GM13976 (cell line): ENCODE results near the gene LHFPL6.

Experiments
- DNase-seq: peaks from one replicate; pipeline ENCODE4 v3.0.0; 2012; ENCODE audit warnings: low spot score
- in situ Hi-C: fragments of 300-500 bp; cut with MboI; formaldehyde crosslinking; loops from one replicate; pipeline ENCODE4 v1.12.0; 2022; ENCODE audit warnings: low sequenced_read_pairs, mixed read lengths, inconsistent platforms; ENCODE audit not compliant: unreplicated experiment
- TF ChIP-seq, protein P1 (sequence below): IDR thresholded peaks from 2 replicates; pipeline ENCODE4 v1.5.1; 2012; ENCODE audit warnings: borderline replicate concordance, mild to moderate bottlenecking; ENCODE audit not compliant: insufficient read depth; ENCODE audit errors: extremely low read depth, missing control alignments, control extremely low read depth

The LHFPL6 gene

DNA sequence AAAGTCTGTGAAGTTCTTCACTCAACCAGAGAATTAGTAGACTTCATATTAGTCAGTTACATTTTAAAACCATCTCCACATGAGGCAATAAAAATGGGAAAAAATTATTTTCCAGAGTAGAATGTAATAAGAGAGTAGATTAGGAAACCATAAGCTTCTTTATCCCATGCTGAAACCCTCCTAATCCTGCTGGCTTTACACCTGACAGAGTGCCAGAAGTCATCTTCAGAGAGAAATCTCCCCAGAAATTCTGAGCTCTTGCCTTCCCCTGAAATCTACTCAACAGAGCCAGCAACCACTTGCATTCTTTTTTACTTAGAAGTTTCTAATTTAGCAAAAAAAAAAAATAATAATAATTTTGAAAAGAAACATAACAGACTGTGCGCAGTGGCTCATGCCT, 284.8 kb downstream of the LHFPL6 start:
- TF ChIP-seq, protein P1, sequence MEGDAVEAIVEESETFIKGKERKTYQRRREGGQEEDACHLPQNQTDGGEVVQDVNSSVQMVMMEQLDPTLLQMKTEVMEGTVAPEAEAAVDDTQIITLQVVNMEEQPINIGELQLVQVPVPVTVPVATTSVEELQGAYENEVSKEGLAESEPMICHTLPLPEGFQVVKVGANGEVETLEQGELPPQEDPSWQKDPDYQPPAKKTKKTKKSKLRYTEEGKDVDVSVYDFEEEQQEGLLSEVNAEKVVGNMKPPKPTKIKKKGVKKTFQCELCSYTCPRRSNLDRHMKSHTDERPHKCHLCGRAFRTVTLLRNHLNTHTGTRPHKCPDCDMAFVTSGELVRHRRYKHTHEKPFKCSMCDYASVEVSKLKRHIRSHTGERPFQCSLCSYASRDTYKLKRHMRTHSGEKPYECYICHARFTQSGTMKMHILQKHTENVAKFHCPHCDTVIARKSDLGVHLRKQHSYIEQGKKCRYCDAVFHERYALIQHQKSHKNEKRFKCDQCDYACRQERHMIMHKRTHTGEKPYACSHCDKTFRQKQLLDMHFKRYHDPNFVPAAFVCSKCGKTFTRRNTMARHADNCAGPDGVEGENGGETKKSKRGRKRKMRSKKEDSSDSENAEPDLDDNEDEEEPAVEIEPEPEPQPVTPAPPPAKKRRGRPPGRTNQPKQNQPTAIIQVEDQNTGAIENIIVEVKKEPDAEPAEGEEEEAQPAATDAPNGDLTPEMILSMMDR = no peak
- in situ Hi-C loops = no loop called here
- no peak for DNase-seq

DNA sequence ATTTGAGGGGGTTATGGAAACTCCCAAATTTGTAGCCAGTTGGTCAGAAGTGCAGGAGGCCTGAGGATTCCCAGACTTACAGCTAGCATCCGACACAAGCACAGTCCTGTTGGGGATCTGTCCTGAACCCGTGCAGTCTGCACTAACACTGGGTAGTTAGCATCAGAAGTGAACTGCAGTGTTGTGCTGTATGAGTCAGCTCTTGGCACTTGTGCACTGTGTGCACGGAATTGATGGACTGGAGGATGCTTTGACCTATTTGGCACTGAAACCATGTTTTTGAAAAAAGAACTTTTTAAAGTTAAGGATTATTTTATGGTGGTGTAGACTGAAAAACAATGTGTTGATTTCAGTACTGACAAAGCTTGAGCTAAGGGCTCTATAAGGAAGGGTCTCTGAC, 285.7 kb downstream of the LHFPL6 start:
- in situ Hi-C loops = no loop called here
- no peak for DNase-seq
- TF ChIP-seq, protein P1 = no peak

DNA sequence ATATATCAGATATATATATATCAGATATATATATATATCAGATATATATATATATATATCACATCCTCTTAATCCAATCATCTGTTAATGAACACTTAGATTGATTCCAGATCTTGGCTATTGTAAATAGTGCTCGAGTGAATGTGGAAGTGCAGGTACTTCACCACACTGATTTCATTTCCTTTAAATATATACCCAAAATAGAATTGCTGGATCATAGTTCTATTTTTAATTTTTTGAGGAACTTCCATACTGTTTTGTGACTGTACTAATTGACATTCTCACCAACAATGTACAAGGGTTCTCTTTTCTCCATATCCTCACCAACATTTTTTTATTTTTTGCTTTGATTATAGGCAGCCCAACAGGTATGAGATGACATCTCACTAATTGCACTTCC, 287.2 kb downstream of the LHFPL6 start:
- TF ChIP-seq, protein P1 = no peak
- in situ Hi-C loops = no loop called here
- no peak for DNase-seq

DNA sequence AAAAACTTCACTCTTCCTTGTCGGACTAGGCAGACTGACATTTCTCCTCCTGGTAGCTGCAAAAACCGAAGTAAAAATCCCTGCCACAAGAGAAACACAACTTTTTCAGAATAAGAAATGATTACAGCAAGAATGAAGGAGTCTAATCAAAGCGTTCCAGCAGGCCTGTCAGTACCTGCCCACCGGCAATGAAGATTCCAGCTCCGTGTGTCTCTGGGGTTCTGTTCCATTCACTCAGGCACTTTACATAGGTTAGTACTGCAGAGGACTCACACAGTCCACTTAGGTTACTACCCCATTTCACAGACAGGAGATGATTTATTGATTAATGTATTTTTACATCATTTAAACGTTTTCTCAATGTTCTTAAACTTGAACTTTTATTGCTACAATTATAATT, 289.3 kb downstream of the LHFPL6 start:
- TF ChIP-seq, protein P1 = no peak
- no peak for DNase-seq
- in situ Hi-C loops = no loop called here

DNA sequence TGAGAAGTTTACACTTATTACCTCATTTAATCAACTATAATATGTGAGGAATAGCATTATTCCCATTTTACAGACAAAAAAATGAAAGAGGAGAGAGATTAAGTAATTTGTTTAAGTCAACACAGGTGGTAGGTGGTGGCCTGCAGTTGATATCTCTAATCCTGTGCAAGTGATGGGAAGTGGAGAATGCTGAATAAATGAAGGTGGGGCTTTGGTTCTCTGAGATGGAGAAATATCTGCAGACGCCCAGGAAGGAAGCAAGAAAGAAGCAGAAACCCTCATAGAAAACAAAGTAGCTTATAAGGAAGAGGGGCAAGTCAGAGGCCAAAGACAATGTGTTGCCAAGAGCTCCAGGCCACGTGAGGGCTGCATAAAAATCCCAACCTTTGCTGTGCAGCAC, 290.4 kb downstream of the LHFPL6 start:
- in situ Hi-C loops = no loop called here
- TF ChIP-seq, protein P1 = no peak
- DNase-seq = no peak

DNA sequence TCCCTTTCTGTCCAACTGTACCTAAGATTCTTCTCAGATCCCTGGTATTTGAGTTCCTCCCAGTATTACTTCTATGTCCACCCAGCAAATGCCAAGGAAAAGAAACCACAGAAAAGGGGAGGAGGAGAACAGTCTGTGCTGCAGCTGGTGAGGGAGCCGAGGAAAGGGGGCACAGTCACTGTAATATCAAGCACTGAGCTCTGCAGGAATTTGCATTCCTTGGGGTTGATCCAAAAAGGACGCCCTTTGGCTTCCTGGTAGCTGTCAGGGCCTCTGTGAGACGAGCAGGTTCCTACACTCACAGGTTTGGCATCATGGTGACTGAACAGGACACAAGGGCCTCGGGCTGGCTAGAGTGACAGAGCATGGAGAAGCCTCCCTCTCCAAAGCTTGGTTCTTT, 291.4 kb downstream of the LHFPL6 start:
- in situ Hi-C loops = no loop called here
- TF ChIP-seq, protein P1 = no peak
- no peak for DNase-seq

DNA sequence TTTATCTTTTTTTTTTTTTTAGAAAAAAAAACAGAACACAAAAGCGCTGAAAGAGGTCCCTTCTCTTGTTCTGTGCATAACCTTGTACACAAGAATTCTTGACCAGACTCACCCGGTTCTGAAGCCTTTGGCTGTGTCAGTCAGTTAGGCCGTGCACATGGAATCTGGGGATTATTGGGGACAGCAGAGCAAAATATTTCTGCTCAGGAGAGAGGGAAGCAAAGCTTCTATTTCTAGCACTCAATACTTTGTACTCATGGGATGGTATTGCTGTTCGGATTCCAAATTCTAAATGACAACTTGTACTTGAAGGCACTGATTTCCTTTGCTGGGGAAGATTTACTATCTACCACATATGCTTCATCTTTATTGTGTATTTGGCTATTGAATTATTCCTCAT, 292.0 kb downstream of the LHFPL6 start:
- in situ Hi-C loops = no loop called here
- no peak for DNase-seq
- TF ChIP-seq, protein P1 = no peak
